HG03097 (cell line): ENCODE measurements around the gene TRIM43B.
"Not testable (repeated sequence)": the region's sequence is repeated elsewhere in the genome, so short reads cannot be mapped to it uniquely, and the experiment has no call there.

Experiments
- ATAC-seq: cut with Tn5 transposase; IDR thresholded peaks from one replicate; pipeline ENCODE4 v1.9.1; 2021; ENCODE audit not compliant: unreplicated experiment, low FRiP score

The TRIM43B gene

GRCh38 chr2:95484654-95485053, at the start of gene TRIM43B:
TSS of gene TRIM43B (minus strand) at chr2:95484754. CDS start at chr2:95482714, 2,040 bp downstream.
- ATAC-seq, result not testable (repeated sequence)

- no peak for ATAC-seq
Observed at GRCh38 chr2:95531254-95531771, 46.8 kb upstream of the TRIM43B start.

GRCh38 chr2:95530734-95531133, 46.2 kb upstream of the TRIM43B start:
- ATAC-seq, result no peak

DNA sequence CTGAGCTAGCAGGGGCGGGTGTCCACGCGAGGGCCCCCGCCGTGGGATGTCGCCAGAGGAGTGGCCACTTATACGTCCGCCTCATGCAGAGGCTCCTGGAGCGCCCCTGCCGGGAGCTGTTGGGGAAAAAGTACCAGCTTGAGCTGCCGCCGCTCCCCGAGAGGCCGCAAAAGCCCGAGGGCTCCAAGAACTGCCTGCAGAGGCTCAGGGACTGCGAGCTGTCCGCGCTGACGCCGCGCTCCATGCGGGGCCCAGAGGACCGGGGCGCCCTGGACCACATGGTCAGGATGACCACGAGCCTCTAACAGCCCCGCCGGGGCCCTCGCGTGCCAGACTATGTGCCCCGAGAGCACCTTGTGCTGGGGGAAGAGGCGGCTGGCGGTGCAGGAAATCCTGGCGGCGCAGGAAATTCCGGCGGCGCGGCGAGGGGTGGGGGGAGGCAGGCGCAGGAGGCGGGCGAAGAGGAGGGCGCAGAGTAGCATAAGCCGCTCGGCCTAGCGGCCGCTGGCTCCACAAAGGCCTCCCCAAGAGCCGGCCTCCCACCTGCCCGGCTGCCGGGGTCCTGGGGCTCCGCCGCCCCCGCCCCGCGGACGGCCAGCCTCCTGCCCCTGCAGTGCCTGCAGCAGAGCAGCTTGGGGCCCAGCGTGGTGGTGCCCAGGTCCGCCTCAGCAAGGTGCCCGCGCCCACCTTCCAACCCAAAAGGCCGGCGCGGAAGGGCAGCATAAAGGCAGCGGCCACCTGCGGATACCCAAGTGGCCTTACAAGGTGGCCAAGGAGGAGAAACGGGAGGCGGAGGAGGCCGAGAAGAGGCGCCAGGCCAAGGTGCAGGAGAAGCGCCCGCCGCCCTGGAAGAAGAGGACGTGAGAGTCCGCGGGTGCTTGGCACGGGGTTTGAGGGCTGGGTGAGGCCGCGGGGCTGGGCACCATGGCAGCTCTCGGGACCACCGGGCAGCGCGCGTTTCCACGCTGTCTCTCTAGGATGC, 42.1 kb upstream of the TRIM43B start:
- ATAC-seq, result peak; percentile 76

DNA sequence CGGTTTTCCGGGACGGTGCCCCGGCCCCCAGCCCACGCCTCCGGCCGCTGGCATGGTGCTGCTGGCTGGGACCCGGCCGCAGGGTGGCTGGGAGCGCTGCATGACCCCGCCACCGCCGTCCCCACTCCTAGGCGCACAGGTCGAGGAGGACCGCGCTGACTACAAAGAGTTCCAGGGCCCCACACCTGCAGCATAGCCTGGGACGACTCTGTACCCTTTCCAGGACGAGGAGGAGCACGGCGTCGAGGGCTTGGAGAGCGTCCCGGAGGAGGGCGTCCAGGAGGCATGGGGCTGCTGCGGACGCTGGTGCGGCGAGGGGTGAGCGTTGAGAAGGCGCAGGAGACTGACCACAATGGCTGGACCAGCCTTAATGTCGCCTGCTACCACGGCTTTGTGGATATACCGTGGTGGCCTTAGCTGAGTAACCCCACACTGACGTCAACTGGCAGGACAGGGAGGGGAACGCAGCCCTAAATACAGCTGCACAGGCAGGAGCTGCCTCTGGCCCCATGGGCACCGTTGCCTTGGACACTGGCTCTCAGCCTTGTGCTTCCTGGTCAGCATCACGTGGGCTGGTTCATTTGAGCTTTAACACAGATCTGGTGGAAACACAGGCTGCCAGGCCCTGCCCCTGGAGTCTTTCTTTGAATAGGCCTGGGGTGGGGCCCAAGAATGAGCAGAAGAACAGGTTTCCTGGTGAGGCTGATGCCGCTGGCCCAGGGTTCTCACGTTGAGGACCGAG, 40.9 kb upstream of the TRIM43B start:
- no peak for ATAC-seq

DNA sequence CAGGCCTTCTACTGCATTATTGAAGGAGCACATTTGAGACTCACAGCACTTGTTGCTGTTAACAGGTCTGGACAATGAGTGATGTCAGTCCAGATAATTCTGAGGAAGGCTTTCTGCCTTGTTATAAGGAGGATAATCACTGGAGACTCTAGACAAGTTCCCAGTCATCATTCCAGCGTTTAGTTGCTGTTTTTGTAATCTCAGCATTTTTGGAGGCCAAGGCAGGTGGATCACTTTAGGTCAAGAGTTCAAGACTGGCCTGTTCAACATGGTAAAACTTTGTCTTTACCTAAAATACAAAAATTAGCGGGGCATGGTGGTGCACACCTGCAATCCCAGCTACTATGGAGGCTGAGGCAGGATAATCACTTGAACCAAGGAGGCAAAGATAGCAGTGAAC, 39.6 kb upstream of the TRIM43B start:
- no peak for ATAC-seq

DNA sequence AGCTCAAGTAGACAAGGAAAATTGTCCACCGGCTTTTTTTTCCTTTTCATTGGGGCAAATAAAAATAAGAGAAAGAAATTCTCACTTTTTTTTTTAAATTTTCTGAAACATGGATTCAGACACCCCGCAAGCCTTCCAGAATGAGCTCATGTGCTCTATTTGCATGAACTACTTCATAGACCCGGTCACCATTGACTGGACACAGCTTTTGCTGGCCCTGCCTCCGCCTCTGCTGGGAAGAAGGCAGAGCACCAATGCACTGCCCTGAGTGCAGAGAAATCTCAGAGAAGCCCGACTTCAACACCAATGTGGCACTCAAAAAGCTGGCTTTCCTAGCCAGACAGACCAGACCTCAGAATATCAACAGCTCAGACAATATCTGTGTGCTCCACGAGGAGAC, 30.2 kb upstream of the TRIM43B start:
- ATAC-seq, result no peak

- ATAC-seq, result not testable (repeated sequence)
Observed at GRCh38 chr2:95514226-95514625, 29.7 kb upstream of the TRIM43B start.

GRCh38 chr2:95509408-95509807, 24.9 kb upstream of the TRIM43B start:
- ATAC-seq, result no peak

DNA sequence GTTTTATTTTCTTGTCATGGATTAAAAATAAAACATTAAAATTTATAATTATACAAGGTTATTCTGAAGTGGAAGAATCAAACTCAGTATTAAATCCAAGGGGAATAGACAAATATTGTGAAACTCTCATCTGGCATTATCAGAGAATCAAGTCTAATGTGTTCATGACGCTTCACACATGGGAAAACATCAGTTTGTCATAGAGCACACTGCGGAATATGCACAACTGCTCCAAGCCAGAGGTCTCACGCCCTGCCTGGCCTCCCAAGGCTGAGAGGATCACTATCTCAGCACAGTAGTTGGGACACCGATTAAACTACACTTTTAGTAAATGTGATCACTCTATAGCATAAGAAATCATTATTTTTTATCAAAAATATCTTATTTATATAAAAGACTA, 20.7 kb upstream of the TRIM43B start:
- no peak for ATAC-seq

DNA sequence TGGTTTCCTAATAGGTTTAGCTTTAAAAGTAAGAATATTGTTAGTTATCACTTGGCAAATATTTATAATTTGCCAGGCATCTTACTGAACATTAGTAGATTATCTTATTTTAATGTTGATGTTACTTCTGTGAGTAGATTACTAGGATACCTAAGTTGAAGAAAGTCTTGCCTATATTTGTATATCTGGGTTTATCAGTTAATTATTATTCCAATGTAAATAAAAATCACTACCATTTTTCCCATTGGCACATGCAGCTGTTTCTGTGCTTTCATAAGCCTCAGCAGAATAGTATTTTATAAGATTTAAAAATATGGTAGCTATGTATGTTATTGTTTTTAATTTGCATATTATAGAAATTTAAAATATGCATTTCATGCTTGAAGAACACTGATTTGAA, 16.3 kb upstream of the TRIM43B start:
- ATAC-seq, result no peak

GRCh38 chr2:95492076-95492475, 7.5 kb upstream of the TRIM43B start:
- not testable (repeated sequence) for ATAC-seq

DNA sequence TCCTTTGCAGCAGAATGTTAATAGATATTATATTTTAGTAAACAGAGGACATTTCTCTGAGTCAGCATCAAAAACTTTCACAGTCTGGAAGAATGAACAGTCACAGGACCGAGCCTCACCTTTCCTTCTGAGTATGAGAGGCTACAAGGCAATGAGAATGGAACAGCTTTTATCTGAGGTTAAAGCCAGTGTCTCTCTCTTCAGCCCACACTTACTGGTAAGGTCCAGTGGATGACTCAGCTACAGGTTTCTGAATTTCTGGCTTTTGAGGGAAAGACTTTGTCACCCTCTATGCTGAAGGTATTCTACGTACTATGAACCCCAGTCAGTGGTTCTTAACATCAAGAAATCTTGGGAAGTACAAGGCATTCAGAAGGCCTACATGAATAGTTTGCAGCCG, 9.5 kb downstream of the TRIM43B start:
- not testable (repeated sequence) for ATAC-seq

DNA sequence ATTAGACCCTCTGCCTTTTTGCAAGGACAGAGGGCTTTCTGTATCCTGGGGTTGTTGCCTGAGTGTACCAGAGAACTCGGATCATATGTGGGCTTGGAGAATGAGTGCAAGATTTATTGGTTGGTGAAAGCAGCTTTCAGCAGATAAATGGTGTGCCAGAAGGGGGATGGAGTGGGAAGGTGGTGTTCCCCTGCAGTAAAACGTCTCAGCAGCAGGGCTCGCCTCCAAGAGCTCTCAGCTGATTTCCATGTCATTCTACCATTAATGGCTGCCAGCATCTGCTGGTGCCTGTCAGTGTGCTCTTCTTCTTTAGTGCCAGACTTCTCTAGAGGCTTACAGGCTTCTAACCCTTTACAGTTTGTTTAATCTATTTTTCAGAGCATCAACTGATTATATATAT, 16.6 kb downstream of the TRIM43B start:
- ATAC-seq, result not testable (repeated sequence)

DNA sequence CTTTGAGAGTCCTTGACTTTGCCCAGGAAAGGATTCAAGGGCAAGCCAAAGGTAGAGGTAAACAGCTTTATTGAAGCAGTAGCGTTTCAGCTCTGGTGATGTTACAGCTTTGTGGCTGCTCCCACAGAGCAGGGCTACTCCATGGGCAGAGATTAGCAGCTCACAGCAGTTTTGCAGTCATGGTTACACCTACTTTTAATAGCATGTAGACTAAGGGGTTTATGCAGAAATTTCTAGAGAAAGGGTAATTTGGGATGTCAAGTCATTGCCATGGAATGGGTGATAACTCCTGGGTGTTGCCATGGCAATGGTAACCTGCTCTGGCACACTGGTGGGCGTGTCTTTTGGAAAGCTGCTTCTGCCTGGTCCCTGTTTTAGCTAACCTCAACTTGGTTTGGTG, 18.0 kb downstream of the TRIM43B start:
- ATAC-seq, result not testable (repeated sequence)

- not testable (repeated sequence) for ATAC-seq
Observed at GRCh38 chr2:95463292-95463691, 21.3 kb downstream of the TRIM43B start.

DNA sequence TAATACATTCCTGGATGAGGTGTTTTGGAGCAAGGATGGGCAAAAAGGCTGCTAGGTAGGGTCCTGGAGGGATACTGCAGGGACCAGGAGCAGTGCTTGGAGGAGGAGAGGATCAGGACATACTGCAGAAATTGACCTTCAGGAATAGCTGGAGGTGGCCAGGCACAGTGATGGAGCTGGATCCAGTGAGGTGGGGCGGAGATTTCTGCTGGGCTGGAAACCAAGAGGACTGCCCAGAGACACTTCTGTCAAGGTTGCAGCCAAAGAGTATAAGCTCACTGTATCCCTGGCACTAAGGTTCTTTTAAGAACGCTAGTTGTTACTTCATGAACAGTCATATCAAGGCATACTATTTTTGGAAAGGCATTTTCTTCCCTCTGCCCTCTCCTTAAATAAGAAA, 39.2 kb downstream of the TRIM43B start:
- ATAC-seq, result not testable (repeated sequence)

DNA sequence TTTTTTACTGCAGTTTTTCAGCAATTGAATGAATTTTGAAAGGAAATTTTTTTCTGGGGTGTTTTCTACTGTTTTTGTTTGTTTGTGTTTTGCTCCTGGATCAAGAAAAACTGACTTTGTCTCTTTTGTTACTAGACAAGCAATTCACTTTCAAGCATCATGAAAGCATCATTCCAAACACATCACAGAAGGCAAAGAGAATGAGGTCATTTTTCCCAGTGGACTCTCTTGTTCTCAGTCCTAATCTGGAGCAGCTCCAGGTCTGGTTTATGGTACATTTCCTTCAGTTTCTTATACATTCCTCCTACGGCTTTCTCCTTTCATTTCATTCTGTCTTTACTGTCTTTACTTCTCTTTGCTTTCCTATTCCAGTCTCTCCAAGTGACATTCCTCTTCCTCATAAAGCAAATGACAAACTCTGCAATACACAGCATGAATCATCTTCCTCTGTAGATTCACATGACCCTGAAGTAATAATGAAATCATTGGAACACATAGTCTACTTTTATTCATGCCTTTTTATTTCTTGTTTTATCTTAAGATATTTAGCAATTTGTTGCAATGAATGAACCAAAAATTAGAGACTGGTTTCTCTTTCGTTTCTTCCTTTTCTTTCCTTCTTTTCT, 42.0 kb downstream of the TRIM43B start:
- not testable (repeated sequence) for ATAC-seq

- ATAC-seq, result not testable (repeated sequence)
Observed at GRCh38 chr2:95435872-95436209, 48.7 kb downstream of the TRIM43B start.

GRCh38 chr2:95435162-95435871, 49.2 kb downstream of the TRIM43B start:
- ATAC-seq, result not testable (repeated sequence)
